CD4-positive, alpha-beta T cell treated with Interleukin-1 beta for 1 hour (primary cell): ENCODE data around the gene SMDT1.
"Not testable (repeated sequence)": the region's sequence is repeated elsewhere in the genome, so short reads cannot be mapped to it uniquely, and the experiment has no call there.

Source experiments
- DNase-seq, 2 donors: peaks; one replicate each; pipeline ENCODE4 v3.0.0-alpha.2; 2020 to 2022

SMDT1 gene

DNA sequence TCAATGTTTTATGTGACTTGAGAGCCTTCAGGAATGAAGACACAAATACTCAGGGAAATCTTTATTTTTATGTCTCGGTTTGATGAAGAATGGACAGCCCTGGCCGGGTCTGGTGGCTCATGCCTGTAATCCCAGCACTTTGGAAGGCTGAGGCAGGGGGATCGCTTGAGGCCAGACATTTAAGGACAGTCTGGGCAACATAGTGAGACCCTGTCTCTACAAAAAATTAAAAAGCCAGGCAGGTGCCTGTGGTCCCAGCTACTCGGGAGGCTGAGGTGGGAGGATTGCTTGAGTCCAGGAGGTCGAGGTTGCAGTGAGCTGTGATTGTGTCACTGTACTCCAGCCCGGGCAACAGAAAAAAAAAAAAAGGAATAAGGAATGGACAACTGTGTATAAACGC is 8.0 kb upstream of the SMDT1 start:
- not testable (repeated sequence) for DNase-seq

DNA sequence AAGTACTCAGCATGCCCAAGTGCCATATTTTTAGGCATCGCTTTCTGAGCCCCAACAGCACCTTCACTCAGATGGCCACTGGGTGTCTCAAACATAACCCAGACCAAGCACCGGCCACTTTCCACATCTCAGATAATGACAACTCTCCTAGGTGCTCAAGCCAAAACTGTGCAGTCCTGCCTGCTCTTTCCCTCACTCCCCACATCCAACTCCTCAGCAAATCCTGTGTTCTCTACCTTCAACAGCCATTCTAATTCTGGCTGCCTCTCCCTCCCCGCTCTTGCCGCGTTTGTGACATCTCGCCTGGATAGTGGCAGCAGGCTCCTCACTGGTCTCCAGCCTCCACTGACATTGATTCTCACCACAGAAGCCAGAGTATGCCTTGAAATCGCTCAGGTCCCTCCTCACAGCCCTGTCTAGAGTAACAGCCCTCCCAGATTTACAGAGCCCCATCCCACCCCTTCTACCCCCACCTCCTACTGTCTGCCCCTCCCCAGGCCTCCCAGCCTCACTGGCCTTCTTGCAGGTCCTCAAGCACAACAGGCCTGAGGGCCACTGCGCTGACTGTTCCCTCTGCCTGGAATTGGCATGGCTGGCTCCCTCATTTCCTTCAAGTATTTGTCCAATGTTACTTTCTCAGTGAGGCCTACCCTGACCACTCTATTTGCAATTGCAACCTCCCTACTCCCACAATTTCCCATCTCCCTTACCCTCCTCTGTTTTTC is 6.7 kb upstream of the SMDT1 start:
- DNase-seq = no peak

DNA sequence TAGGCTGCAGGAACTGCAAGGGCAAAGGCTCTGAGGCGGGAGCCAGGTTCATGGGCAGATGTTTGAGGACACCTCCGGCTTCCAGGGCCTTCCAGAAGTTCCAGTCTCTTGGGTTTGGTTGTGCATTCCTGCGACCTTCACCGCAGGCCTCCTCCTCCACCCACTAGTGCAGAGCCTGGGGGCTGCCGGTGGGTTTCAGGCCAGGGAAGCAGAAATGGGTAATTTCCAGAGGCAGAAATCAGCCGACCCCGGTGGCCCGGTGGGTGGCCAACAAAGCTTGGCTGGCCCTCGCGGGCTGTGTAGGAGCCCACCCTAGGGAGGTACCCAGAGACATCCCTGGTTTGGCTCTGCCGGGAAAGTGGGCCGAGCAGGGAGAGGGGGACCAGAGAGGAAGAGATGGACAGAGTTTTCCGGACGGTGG is 5.9 kb upstream of the SMDT1 start:
- DNase-seq = no peak

DNA sequence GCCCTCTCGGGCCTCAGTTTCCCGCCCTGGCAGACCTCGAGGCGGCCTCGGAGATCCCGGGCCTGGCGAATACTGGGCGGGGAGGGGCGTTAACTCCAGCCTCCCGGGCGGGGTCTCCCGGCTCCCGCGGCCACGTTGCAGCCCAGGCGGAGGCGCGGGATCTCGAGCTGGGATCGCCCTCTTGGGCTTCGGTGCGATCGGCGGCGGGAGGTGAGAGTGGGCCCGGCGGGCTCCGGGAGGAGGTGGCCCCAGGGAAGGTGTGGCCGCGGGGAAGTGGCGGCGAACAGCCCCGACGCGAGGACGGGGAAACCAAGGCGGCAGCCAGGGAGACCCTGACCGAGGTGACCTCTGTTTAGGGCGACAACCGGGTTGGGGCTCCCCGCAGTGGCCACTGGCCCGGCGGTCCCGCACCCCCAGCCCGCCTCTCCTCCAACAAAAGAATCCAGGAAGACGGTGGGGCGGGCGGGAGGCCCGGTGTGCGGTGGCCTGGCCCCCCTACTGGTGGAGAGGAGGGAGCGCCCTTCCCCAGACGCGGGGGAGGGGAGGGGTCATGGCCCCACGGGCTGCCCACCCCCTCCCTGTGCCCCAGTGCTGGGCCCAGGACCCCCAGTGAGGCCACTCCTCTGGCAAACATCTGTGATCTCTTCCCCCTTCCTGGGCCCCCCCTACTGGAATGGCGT is 5.2 kb upstream of the SMDT1 start, which contains the start of gene PHETA2:
Gene PHETA2 (plus strand): TSS at position 117 of the 680 bp plus-strand sequence. CDS start 3,046 bp downstream, outside the sequence.
- DNase-seq = peak; percentile 56 to 67

DNA sequence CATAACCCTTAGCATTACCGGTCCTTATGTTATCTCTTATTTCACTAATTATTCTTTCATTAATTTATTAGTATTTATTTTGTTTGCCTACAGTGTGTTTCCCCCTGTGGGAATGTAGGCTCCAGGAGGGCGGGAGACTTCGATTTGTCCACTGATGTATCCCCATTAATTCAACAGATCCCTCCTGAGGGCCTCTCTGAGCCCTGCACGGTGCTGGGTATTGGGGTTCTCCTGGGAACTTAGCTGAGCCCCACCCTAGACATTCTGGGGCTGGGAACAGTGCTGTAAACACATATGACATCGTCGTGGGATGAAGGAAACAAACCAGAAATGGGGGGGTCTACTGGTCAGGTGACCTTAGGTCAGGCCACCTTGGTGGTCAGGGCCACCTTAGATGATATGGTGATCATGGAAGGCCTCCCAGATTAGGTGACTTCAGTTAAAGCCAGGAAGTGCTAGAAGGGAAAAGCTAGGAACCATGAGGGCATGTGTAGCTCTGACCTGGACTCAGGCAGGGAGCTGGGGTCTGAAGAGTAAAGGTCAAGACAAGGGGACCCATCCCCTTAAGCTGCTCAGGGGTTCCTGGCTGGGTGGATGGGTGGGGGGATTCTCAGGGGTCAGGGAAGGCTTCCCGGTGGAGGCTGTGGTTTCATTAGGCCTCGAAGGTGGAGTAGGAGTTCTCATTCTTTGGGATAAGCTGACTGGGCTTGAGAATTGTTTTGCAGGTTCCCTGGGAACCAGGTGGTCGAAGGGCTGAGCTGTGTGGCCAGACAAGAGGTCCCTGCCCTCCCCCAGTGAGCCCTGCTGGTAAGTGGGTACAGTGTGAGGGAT is 4.4 kb upstream of the SMDT1 start:
- no peak for DNase-seq

DNA sequence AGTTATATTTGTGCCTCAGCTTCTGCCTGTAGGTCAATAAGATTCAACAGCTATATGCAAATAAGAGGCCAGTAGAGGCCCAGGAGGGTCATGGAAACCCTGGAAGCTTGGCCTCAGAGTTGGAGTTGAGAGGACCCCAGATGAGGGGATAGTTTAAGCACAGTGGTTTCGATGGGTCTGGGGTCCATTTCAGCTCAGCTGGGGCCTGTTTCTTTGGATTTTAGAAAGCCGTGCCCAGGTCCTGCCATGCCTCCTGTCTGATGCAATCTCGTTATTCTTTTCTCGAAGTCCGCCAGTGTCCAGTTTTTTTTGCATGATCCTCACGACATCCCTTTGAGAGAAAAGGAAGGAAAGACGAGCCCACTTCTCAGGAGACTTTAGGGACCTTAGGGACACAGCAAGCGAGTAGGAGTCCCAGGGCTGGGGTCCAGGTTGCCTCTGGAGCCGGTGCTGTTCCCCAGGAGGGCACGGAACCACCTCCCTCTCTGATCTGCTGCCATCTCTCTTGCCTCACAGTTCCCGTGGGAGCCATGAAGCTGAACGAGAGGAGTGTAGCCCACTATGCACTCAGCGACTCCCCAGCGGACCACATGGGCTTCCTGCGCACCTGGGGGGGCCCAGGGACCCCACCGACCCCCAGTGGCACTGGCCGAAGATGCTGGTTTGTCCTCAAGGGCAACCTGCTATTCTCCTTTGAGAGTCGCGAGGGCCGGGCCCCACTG is 2.6 kb upstream of the SMDT1 start:
- DNase-seq = no peak

DNA sequence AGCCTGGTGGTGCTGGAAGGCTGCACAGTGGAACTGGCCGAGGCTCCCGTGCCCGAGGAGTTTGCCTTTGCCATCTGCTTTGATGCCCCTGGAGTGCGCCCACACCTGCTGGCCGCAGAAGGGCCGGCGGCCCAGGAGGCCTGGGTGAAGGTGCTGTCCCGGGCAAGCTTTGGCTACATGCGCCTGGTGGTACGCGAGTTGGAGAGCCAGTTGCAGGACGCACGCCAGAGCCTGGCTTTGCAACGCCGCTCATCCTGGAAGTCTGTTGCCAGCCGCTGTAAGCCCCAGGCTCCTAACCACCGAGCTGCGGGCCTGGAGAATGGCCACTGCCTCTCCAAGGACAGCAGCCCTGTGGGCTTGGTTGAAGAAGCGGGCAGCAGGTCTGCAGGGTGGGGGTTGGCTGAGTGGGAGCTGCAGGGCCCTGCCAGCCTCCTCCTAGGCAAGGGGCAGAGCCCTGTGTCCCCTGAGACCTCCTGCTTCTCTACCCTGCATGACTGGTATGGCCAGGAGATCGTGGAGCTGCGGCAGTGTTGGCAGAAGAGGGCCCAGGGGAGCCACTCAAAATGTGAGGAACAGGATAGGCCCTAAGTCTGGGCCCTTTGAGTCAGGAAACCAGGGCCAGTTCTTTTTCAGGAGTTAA is 1.9 kb upstream of the SMDT1 start:
- no peak for DNase-seq

DNA sequence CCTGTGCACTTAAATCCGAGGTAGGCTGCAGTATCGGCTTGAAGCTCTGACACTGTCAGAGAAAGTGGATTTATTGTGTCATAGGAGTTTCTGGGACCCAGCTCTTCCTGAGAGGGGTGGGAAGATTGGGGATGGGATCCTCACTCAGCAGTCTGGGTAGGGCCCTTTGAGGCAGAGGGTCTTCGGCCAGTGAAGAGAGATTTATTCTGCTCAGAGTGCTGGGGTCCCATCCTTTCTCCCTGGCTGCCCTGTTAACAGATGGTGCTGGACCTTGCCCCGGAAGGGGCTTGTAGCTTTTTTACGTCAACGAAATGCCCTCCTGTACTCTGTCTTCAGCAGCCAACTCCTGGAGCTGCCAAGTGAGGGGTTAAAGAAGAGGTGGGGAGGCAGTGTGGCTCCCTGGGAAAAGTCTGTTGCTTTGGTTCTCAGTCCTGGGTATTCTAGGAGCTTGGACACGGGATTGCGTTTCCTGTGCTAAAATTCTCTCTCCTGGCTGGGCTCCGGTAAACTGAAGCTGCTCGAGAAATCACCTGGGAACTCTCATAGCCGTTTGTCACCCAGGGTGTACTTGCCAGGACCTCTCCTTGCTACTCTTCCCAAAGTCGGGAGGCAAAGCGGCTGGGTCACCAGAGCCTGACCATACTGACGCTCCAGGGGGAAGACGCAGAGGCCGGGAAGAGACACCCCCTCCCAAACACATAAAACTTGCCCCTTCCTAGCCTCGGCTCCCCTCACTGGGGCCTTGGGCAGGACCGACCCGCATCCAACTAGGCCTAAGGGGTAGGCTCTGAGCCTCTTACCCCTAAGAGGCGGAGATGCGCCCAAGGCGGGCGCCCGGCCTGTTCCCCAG is 806 bp upstream of the SMDT1 start:
- no peak for DNase-seq

DNA sequence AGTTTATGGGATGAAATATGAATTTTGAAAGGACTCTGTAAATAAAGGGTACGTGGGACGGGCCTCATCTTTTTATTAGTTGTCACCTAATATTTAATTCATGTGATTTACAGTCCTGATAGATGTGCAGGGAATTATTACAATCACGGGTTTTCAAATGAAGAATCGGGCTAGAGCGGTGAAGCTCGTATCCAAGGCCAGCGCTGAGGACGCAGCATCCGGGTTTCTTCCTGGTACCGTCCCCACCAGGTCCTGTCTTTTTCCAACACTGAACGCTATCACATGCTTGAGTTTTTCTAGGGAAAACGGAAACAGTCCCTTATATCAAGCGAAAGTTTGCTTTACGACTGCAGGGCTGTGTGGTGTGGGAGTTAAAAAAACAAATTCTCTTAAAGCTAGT is 787 bp downstream of the SMDT1 start:
- DNase-seq = peak; percentile 7 to 29

DNA sequence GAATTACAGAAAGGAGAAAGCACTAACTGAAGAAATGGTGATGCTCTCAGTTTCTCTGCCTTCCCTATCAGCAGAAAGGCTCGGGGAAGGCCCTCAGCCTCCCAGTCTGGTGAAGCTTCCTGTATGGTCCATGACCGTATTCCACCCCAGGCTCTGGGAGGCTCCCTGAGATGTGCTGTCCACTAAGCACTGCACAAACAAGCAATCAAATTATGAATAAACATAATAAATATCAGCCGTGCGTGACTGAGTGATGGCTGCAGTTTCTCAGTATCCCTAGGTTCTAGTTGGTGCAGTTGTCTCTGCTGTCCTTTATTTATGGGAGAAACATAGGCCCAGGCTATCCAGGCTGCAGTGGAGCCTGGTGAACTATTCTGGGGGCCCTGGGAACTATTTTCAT is 3.6 kb downstream of the SMDT1 start:
- DNase-seq = no peak

DNA sequence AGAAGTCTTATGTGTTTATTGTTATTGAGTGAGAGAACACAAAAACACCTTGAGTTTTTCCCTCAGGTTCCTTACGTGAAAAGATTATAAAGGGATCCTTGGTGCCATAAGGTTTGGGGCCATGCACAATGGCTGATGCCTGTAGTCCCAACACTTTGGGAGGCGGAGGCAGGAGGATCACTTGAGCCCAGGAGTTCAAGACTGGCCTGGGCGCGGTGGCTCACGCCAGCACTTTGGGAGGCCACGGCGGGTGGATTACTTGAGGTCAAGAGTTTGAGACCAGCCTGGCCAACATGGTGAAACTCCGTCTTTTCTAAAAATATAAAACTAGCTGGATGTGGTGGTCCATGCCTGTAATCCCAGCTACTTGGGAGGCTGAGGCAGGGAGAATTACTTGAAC is 5.4 kb downstream of the SMDT1 start:
- no peak for DNase-seq

DNA sequence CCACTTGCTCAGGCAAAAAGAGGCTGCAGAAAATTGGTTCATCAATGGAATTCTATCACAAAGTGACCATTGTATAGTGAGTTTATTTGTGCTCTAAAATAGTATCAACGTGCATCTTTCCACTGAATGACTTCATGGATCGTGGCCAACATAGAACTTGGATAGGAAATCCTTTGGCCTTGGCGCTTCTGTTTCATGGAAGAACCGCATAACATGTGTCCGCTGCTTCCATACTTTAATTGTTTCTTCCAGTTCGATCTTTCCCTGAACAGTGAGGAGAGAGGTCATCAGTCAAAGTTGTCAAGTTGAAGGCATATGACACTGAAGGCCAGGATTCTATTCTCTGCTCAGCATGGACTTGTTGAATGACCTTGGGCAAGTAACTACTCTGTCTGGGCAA is 6.6 kb downstream of the SMDT1 start:
- no peak for DNase-seq

DNA sequence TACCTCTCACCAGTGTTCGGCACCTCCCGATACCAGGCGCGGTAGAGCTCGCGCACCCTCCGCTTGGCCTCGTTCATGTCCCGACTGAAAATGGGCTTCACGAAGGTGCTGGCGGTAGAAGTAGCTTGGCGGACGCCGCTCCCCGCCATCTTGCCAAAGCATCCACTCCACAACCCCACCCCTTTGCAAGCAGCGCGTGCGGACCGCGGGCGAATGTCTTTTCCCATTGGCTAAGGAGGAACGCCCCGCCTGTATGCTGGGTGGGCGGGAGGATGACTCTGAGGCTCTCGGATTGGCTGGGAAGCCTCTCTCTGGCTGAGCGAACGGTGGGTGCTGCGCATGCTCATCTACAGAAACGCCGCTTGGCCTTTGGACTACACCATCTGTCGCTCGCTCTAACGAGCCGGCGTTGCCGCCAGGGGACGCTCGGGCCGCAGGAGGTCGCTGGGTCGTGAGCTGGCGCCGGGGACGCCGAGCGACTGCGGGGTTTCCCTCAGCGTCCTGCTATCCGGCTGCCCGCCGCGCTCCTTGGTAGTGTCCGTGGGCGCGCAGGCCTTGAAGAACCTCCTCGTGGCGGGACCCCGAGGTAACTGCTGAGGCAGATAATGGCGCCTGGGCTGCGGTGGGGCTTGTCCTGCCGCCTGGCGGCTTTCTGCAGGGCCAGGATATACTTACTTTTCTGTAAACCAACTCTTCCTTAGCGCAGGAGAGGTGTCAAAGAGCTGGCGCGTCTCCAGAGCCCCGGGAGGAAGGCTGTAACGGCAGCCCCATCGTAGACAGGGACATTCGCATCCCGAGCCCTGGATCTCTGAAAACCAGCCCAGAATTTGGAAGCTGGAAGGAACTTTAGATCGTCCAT is 11.3 kb downstream of the SMDT1 start, which contains the start of gene NDUFA6:
Gene NDUFA6 (minus strand): TSS at position 177 of the 859 bp plus-strand sequence. CDS start 28 bp downstream, at position 149.
- peak; percentile 99 to 100 for DNase-seq

DNA sequence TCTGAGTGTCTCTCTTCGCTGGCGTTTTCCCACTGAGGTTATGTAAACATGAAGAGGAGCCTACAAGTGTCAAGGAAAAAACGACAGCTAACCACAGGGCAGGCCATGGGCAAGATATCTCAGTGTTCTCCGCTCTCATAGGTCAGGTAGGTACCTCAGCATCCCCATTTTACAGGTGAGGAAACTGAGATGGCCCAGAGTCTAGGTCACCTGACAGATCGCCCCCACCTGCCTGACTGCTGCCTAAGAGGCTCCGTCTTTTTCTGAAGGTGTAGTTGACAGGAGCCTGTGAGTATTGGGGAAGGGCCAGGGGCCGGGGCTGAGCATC is 11.9 kb downstream of the SMDT1 start:
- DNase-seq = peak in 1 of 2 donors; percentile 27

DNA sequence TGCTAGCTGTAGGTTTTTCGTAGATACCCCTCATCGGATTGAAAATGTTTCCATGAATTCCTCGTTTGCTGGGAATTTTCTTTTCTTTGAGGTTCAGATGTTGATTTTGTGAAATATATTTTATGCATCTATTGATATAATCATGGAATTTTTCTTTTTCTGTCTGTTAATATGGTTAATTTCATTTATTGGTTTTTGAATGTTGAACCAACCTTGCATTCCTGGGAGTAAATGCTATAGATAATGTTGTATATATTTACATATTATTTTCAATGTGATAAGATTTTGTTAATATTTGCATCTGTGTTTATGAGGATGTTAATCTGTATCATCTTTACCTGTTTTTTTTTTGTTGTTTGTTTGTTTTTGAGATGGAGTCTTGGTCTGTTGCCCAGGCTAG is 21.7 kb downstream of the SMDT1 start:
- DNase-seq = no peak

DNA sequence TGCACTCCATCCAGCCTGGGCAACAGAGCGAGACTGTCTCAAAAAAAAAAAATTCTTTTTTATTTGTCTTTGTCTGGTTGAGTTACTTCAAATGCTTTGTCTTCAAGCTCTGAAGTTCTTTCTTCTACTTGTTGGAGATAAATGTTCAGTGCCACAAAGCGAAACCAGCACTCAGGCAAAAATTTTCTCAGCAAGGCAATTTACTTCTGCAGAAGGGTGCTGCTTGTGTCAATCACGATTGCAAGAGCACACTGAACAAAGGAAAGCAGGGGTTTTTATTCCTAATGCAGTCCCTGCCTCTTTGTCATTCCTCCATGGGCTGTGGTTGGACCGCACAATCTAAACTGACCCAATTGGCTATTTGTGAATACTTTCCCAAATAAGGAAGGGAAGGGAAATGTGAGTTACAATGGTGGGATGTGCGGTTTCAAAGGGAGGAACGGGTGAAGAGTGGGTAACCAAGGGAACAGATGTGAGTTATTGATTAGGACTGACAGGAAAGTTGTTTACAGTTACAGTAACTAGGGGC is 24.9 kb downstream of the SMDT1 start:
- DNase-seq = not testable (repeated sequence)

DNA sequence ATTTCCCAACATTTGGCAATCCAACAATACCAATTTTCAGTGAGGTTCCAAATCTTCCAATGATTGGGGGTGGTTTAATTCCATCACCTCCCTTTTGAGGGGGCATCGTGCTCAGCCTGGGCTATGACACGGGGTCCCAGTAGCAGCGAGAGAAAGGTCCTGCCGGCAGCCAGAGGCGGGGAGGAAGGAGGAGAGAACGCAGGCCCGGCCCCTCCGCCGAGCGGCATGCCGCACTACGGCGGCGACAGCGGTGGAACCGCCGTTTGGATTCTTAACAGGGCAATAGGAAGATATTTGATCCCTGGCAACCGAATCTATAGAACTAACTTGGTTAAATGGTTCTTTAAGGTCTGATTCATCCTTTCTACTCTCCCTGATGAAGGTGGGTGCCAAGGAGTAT is 29.3 kb downstream of the SMDT1 start:
- DNase-seq = no peak

DNA sequence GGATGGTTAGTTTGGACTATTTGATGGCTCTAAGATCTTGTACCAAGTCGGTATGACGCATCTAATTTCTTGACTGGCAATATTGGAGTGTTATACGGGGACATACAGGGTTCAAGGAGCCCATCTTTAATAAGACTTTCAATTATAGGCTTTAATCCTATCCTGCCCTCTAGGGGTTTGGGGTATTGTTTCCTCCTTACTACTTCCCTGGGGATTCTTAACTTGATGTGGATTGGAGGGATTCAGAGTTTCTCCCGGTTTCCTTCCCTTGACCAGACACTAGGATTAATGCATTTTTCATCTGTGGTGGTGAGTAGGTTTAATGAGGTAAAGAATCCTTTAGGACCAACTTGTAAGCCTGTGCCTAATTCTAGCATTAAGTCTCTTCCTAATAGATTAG is 32.3 kb downstream of the SMDT1 start:
- DNase-seq = no peak

DNA sequence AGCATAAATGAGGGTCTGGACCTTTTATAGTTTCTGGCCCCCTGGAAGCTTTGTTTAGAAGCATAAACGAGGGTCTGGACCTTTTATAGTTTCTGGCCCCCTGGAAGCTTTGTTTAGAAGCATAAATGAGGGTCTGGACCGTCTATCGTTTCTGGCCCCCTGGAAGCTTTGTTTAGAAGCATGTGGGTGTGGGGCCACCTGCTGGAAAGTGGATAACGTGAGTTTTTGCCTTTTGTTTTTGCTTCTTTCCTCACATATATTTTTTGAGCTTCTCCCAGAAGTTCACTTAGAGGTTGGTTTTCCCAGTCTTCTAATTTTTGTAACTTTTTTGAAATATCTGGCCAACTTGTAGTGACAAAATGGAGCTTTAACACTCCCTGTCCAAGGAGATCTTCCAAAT is 33.3 kb downstream of the SMDT1 start:
- DNase-seq = not testable (repeated sequence)

DNA sequence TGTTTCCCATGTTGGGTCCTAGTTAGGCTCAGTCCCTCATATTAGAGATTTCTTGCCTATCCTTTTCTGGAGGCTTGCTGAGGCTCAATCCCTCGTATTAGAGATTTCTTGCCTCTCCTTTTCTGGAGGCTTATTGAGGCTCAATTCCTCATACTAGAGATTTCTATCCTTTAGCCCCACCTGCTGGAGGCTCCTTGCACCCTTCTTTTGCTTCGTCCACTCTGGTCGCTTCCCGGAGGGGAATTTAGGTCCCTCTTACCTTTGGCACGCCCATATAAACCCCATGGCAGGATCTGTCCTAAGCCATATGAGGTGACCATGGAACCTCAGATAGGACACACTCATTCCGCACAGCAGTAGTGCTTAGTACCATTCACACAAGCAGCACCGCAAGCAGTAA is 35.2 kb downstream of the SMDT1 start:
- DNase-seq = no peak
